ENCODE measurements around the gene AFAP1L2.
"Not testable (repeated sequence)": the region's sequence is repeated elsewhere in the genome, so short reads cannot be mapped to it uniquely, and the experiment has no call there.

The AFAP1L2 gene

GRCh38 chr10:114370966-114371365 is 33.3 kb downstream of the AFAP1L2 start:
- intact Hi-C loops (cut with DNase I): no loop called here

DNA sequence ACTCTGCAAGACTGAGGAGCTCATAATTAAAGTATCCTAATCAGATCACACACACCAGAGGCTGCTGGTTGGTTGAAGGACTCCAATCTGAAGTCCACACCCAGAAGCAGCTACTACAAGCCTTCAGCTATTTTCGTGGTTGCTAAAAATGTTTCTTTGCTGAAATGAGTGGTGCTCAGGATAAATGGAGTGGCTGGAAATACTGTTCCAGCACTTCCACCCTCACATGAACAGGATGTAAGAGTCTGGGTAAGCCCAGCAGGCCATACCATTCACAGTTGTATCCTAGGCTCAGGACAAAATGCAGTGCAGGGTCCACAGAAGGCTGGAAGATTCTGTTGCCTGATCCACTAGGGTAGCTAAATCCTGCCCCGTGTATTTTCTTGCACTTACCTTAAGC is 34.1 kb downstream of the AFAP1L2 start:
- intact Hi-C loops (cut with DNase I): no loop called here
- no peak for DNase-seq

More at GRCh38 chr10:114370966-114371365, 33.3 kb downstream of the AFAP1L2 start:
- no peak for DNase-seq

DNA sequence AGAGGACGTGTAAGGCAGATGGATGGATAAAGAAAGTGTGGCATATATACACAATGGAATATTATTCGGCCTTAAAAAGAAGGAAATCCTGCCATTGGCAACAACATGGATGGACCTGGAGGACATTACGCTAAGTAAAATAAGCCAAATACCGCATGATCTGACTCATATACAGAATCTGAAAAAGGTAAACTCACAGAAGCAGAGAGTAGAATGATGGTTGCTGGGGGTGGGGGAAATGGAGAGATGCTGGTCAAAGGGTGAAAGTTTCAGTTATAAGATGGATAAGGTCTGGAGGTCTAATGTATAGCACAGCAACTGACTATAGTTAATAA is 36.3 kb downstream of the AFAP1L2 start:
- intact Hi-C loops (cut with DNase I): no loop called here
- DNase-seq: no peak

DNA sequence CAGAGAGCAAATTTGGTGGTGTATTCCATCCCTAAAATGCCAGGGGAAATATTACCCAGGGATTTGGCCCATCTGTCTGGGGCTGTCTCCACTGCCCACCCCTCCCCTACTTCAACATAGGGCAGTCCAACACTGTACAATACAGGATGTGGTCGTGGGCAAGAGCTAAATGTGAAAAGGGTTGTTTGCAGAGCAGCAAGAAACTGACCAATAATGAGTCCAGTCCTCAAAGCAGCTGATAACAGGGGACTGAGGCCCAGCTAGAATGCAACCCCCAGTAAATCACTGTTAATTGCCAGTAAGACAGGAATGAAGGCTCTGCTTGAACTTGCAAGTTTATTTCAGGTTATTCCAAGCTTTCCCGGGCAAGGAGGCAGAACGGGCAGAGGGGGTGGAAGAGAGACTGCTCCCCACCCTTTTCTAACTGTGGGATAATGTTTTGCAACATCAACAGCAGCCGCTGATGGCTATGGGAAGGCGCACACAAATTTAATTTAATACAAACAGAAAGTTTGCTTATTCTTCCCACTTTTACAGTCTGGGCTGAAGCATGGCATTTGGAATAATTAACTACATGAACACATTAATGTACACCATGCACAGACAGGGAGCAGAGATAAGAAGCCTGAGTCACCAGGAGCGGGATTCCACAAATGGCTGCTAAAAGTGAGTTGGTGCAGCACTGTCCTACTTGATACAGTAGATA is 36.8 kb downstream of the AFAP1L2 start:
- no peak for DNase-seq

GRCh38 chr10:114364726-114365125 is 39.6 kb downstream of the AFAP1L2 start:
- intact Hi-C loops (cut with DNase I): no loop called here
- DNase-seq: no peak

More for the DNA sequence above, 36.8 kb downstream of the AFAP1L2 start:
- intact Hi-C loops (cut with DNase I): no loop called here

DNA sequence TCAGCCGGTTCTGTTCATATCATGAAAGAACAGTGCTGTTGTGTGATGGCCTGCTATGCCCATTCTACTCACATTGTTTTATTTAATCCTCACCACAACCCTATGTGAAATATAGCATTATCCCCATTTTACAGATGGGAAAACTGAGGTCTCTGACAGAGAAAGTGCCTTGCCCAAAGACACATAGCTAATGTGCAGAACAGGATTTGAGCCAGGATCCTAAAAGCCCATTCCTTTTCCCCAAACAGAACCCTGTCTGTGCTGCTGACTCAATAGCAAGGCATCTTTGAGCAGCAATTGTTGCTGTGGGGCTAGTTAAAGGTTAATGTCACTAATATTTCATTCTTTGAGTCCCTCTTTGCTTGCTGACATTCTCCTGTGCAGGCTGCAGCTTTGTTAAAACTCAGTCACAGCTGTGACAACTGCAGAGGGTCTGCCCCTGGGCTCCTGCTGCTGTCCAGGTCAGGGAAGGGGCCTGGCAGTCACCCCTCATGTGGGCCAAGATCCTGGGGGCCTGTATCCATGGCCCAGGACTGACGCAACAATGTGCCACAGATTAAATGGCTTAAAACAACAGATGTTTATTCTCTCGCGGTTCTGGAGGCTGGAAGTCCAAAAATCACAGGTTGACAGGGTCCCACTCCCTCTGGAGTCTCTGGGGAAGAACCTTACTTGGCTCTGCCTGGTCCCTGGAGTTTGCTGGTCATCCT is 40.4 kb downstream of the AFAP1L2 start:
- intact Hi-C loops (cut with DNase I): no loop called here
- DNase-seq: no peak

GRCh38 chr10:114362826-114363355 is 41.4 kb downstream of the AFAP1L2 start:
- no peak for DNase-seq
- intact Hi-C loops (cut with DNase I): no loop called here

DNA sequence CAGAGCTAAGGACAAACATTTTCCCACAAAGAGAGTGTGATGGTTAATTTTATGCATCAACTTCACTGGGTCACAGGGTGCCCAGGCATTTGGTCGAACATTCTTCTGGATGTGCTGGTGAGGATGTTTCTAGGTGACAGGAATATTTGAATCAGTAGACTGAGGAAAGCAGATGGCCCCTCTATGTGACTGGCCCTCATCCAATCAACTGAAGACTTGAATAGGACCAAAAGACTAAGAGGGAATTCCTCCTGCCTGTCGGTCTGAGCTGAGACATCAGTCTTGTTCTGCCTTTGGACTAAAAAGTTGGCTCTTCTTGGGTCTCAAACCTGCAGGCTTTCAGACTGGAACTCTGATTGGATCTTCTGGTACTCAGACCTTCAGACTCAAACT is 44.4 kb downstream of the AFAP1L2 start:
- DNase-seq: no peak
- intact Hi-C loops (cut with DNase I): no loop called here

- intact Hi-C loops (cut with DNase I): no loop called here
- DNase-seq: no peak
Measured at GRCh38 chr10:114359041-114359952, 45.0 kb downstream of the AFAP1L2 start.

DNA sequence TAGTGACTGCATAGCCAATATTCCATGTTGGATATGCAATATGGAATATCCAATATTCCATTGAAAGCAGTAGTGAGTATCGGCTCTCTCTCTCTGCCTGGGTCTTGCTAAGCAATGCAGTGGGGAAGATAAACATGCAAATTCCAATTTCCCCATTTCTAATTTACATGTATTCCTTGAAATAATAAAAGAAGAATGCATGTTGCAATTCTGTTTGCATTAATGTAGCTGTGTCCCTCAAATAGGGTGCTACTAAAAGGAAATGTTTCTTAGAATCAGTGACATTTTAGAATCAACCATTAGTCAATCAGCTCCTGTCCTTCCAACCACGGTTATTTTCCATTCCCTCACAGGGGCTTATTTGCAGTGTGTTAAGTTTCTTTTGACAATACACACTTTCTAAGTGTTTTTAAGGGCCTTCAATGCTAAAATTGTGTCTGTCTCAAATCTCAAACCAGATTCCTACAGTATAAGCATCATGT is 46.7 kb downstream of the AFAP1L2 start:
- intact Hi-C loops (cut with DNase I): no loop called here
- no peak for DNase-seq

GRCh38 chr10:114356751-114357514 is 47.4 kb downstream of the AFAP1L2 start:
- no peak for DNase-seq
- intact Hi-C loops (cut with DNase I): no loop called here

DNA sequence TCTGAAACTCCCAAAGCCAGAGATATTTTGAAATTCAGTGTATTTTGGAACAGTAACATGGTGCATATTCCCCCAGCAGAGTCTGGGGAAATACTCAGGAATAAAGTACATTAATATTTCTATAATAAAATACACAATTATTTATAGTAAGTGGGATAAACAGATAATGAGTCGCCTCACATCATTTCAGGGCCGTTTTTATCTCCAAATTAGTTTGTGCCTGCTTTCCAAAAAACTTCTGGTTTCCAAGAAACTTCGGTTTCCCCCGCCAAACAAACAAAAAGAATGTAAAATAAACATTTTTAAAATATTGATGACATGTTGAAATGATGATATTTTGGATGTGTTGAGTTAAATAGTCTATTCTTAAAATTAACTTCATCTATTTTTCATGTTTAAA is 48.2 kb downstream of the AFAP1L2 start:
- no peak for DNase-seq
- intact Hi-C loops (cut with DNase I): no loop called here

DNA sequence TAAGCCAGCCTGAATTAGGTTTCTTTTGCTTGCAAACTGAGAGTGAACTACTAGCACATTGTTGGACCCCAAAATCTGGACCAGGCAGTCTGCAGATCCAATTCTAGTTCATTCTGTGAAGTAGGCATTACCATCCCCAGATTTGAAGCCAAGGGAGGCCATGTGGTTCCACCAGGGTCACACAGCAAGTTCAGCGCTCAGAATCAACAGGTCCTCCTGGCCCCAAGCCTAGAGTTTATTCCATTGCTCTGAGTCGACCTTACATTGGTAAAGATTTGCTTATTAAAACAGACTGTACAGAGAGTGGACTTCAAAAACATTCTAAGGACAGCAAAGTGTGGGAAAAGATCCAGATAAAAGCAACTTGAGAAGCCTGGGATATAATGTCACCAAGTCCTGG is 50.9 kb downstream of the AFAP1L2 start:
- intact Hi-C loops (cut with DNase I): no loop called here
- DNase-seq: no peak

GRCh38 chr10:114352653-114353298 is 51.5 kb downstream of the AFAP1L2 start:
- intact Hi-C loops (cut with DNase I): no loop called here
- no peak for DNase-seq

DNA sequence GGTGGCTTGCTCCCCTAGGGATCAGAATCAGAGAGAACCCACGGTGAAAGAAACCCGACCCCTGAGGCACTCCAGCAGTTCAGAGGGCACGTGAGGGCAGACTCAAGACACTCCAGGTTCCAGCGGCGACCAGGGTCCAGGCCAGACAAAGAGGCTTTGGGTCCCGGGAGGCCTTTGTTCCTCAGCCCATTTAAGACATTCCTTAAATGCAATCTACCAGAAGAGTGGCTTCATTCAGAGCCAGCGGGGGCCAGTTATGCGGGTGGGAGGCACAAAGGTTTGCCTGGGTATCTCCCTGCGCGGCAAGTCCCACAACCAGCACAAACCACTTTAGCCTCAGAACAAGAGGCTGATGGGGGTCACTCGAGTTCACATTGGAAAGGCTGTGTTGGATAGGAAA is 53.6 kb downstream of the AFAP1L2 start:
- DNase-seq: no peak
- intact Hi-C loops (cut with DNase I): no loop called here

- intact Hi-C loops (cut with DNase I): no loop called here
- DNase-seq: no peak
Measured at GRCh38 chr10:114349522-114350215, 54.6 kb downstream of the AFAP1L2 start.

GRCh38 chr10:114349071-114349470 is 55.2 kb downstream of the AFAP1L2 start:
- intact Hi-C loops (cut with DNase I); DNase-seq: not testable (repeated sequence)

- intact Hi-C loops (cut with DNase I): no loop called here
- DNase-seq: no peak
Measured at GRCh38 chr10:114347791-114348190, 56.5 kb downstream of the AFAP1L2 start.
